NCI-H1436 (cell line): Measurements from ENCODE around the gene RTP5.

Source experiments
- DNase-seq: peaks from one replicate; lab custom pipeline; 2025; lab: John Stamatoyannopoulos, UW

The RTP5 gene

GRCh38 chr2:241887806-241888522 lies 18.4 kb downstream of the RTP5 start:
- DNase-seq, result peak; percentile 15

DNA sequence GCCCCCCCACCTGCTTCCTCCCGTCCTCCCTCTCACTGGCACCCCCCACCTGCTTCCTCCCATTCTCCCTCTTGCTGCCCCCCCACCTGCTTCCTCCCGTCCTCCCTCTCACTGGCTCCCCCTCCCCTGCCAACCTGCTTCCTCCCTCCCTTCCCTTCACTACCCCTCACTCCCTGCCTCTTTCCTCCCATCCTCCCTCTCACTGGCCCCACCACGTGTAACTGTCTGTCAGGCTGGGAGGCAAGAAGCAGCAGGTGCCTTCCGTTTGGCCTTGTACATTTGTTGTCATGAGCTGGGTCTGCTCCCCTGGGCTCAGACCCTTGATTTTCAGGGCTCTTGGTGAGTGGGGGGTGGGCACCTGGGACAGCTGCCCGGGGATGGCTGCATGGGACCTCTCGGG lies 19.1 kb downstream of the RTP5 start:
- no peak for DNase-seq

DNA sequence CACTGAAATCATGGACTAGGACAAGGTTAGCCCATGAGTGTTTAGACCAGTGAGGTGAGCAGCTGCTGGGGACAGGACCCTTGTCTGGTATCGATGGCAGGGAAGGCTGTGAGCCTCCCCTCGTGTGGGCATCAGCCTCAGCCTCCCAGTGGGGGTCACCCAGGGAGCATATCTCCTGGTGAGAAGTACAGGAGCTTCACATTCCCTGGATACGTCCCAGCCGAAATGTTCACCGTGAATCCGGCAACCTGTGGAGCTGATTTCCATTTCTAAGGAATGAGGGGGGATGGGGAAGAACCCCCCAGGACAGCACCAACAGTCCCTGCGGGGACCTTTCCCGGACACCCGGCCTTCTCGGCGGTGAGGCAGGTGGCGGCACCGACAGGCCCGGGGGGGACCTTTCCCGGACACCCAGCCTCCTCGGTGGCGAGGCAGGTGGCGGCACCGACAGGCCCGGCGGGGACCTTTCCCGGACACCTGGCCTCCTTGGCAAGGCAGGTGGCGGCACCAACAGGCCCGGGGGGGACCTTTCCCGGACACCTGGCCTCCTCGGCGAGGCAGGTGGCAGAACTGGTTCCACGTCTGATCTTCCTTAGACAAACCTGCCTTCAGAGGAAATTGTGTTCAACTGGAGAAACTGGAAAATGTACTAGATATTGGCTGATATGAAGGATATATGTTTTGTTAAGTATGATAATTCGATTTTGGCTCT lies 21.2 kb downstream of the RTP5 start:
- no peak for DNase-seq

- no peak for DNase-seq
These were observed 21.9 kb downstream of the RTP5 start for GRCh38 chr2:241891315-241891987.

DNA sequence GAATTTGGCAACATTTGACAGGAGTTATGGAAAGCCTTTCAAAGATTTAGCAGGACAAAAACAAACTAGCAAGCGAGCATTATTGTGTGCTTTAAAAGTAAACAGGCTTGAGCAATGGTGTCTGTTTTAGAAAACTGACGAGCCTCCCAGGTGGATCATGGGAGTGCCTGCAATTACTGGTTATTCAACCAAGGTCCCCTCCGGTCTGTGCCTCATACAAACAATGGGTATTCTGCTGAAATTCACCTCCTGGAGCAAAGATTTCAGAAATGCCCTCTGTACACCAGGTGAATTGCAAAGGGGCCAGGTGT lies 22.4 kb downstream of the RTP5 start:
- no peak for DNase-seq

DNA sequence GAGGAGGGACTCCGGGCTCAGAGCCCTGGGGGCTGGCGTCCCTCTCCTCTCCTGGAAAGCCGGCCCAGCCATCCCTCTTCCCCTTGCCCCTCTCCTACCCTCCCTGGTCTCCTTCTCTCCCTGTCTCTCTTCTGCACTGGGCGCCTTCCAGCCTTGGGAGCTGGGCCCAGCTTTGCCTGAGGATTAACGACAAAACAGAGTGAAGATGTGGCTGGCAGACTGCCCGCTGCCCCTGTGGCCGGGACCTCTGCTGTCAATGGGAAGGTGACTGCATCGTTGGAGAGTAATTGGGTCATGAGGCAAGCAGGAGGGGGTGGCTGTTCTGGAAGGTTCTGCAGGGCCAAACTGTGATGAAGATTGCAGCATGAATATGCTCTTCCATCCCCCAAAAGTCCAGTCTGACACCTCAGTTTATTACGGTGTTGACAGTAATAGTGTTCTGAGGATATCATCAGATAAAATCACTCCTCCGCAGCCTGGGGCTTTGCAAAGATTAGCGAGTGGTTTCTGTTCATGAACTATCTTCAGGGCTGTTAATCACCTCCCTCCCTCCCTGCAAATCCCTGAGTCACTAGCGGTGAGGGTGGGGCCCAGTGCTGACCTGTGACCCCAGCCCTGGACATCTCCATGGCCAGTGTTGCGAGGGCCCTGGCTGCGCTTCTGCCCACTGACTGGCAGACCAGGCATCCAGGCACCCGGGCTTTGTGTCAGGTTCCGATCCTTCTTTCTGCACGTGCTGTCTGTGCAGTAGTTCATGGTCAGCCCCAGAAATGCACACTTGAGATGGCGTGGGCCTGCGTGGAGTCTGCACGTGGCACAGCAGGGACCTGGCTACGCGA lies 23.0 kb downstream of the RTP5 start:
- no peak for DNase-seq

- DNase-seq, result no peak
These were observed 23.7 kb downstream of the RTP5 start for GRCh38 chr2:241893265-241893664.

DNA sequence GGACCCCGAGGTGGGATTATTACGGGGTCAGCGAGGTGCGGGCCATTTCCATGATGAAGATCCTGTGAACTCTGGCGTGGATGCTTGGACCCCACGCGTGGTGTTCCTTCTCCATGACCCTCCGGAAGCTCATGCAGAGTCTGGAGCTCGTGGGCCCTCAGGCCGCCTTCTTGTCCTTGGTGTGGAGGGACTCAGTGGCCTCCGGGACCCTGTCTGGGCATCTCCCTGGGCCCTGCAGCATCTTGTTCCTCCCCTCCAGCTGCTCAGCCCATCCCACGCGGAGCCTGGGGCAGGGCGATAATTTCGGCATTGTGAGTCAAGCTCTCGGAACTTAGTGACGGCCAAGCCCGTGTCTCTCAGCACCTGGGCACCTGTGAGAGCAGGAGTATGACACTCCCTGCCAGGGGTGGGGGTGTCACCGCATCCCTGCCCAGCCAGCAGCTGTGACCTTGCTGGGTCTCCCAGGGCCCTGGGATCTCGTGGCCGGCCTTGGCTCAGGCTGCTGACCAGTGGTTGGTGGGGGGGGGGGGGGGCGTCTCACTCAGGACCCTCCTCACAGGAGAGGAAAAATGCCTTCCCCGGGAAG lies 24.6 kb downstream of the RTP5 start:
- no peak for DNase-seq

GRCh38 chr2:241894681-241895426 lies 25.3 kb downstream of the RTP5 start:
- DNase-seq, result no peak

GRCh38 chr2:241895427-241895711 lies 25.8 kb downstream of the RTP5 start:
- no peak for DNase-seq

- peak; percentile 40 for DNase-seq
These were observed 26.4 kb downstream of the RTP5 start for GRCh38 chr2:241895712-241896641.

- DNase-seq, result no peak
These were observed 27.2 kb downstream of the RTP5 start for GRCh38 chr2:241896746-241897201.

- no peak for DNase-seq
These were observed 27.8 kb downstream of the RTP5 start for GRCh38 chr2:241897231-241897916.

- peak; percentile 53 for DNase-seq
These were observed 29.1 kb downstream of the RTP5 start for GRCh38 chr2:241898463-241899270.

GRCh38 chr2:241900251-241901017 lies 30.9 kb downstream of the RTP5 start:
- DNase-seq, result no peak

DNA sequence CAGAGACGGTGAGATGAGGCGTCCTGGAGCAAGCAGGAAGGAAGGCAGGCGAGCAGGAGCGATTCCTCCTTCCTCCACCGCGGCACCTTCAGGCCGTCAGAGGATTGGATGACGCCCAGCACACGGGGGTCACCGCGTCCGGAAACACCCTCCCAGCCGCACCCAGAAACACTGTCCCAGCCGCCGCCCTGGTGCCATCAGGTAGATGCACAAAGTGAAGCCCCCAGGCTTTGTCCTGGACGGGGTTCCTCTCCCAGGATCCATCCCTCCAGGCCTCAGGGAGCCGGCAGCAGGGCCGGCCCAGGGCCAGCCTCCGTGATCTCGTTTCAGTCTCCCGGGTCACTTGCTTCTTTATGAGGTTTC lies 31.5 kb downstream of the RTP5 start:
- no peak for DNase-seq

- no peak for DNase-seq
These were observed 32.2 kb downstream of the RTP5 start for GRCh38 chr2:241901500-241902351.
